ENCODE measurements around the gene CEP128.

- TF ChIP-seq EZH2 (IDR thresholded peaks at IDR 0.05; ENCODE audit: insufficient read depth, poor library complexity, severe bottlenecking) (no peak), EZH2phosphoT487 (IDR thresholded peaks at IDR 0.05; ENCODE audit: insufficient read depth, low read depth) (no peak)
Measured at GRCh38 chr14:80981673-80982072, 40.1 kb upstream of the CEP128 start.
